Gastrocnemius medialis (tissue), 4 donors: Measurements from ENCODE around the gene DLX5. TPM values are rescaled to one million over a fixed set of nuclear protein-coding genes. Genes with fewer than 3 reads are reported as not detected.

Experiments
- ATAC-seq, 2 donors: fragments of 150-250 bp; one replicate each; pipeline ENCODE4 v1.9.1; 2016
- DNase-seq, 2 donors: peaks; one replicate each; pipeline ENCODE4 v3.0.0-alpha.2; 2019
- H3K27ac ChIP-seq, 4 donors: fragments of 200-600 bp; sonication (generic); 1 replicate in 1 of 4; 2 replicates in 3 of 4; pipeline ENCODE4 v1.5.1; 2016 to 2018; ENCODE audit warnings: mild to moderate bottlenecking in 2 of 4, moderate library complexity in 1 of 4
- H3K27me3 ChIP-seq, 3 donors: fragments of 200-600 bp; sonication (generic) in 2 of 3; 1 replicate in 1 of 3; 2 replicates in 2 of 3; pipeline versions ENCODE4 v1.5.1 to v1.6.0; 2016 to 2019; ENCODE audit warnings: mild to moderate bottlenecking in 1 of 3, moderate library complexity in 1 of 3
- H3K36me3 ChIP-seq, 2 donors: fragments of 200-600 bp; sonication (generic) in 1 of 2; one replicate each; pipeline ENCODE4 v1.5.1; 2017 to 2018
- H3K4me1 ChIP-seq, 2 donors: fragments of 200-600 bp; sonication (generic) in 1 of 2; one replicate each; pipeline ENCODE4 v1.5.1; 2016 to 2017; ENCODE audit warnings: mild to moderate bottlenecking in 2 of 2
- H3K4me3 ChIP-seq, 4 donors: fragments of 200-600 bp; sonication (generic) in 3 of 4; 1 replicate in 1 of 4; 2 replicates in 3 of 4; pipeline ENCODE4 v1.5.1; 2016 to 2019; ENCODE audit warnings: mild to moderate bottlenecking in 2 of 4
- H3K9me3 ChIP-seq, 3 donors: fragments of 200-600 bp; sonication (generic) in 2 of 3; 1 replicate in 1 of 3; 2 replicates in 2 of 3; pipeline ENCODE4 v1.5.1; 2016 to 2019
- CTCF ChIP-seq, 5 experiments: fragments of 450-650 bp in 3 of 5; fragments of 200-600 bp in 2 of 5; sonication (generic) in 2 of 5; IDR thresholded peaks in 4 of 5; conservative IDR thresholded peaks in 1 of 5; 1 replicate in 4 of 5; 2 replicates in 1 of 5; pipeline ENCODE4 v1.5.1; 2016 to 2019; ENCODE audit warnings: antibody characterized with exemption in 5 of 5, mild to moderate bottlenecking in 3 of 5, moderate library complexity in 3 of 5
- POLR2A ChIP-seq, 2 donors: fragments of 450-650 bp; IDR thresholded peaks; one replicate each; pipeline ENCODE4 v1.6.1; 2017; ENCODE audit warnings: antibody characterized with exemption in 2 of 2, mild to moderate bottlenecking in 2 of 2, moderate library complexity in 2 of 2
- in situ Hi-C, 4 donors: fragments of 200-750 bp; cut with MboI; loops; one replicate each; pipeline versions ENCODE4 v1.15.0 to v1.8.0; 2017; ENCODE audit warnings: low sequenced_read_pairs in 4 of 4
- intact Hi-C: fragments of 100-400 bp; cut with DNase I; formaldehyde crosslinking; loops from one replicate; pipeline ENCODE4 v1.15.1; 2023; ENCODE audit warnings: low total_unique reads
- total RNA-seq, 4 donors: library from RNA; depleted of rRNA; stranded (reverse); fragments of >200 nt; gene quantifications; one replicate each; pipeline versions ENCODE4 v1.1.0 to v1.2.3, GENCODE V29; 2016

The DLX5 gene
- total RNA-seq, 4 donors from 2014 or later: 0.41 TPM; not detected in 3

GRCh38 chr7:97008275-97008917 lies 16.2 kb downstream of the DLX5 start:
- Histone ChIP-seq H3K4me3 (no peak overlapping the region), H3K36me3 (no peaks in the 10 kb centered on the region), H3K27ac (no peak overlapping the region), H3K4me1 (peaks cover 7 to 9% of the 10 kb centered on the region in 2 donors), H3K9me3 (no peaks in the 10 kb centered on the region), H3K27me3 (peaks cover 86 to 97% (median 93%) of the 10 kb centered on the region in 3 donors)
- ATAC-seq (no peak), DNase-seq (no peak)
- in situ Hi-C loops (no loop called here), intact Hi-C loops (no loop called here)
- no peak for TF ChIP-seq CTCF (IDR thresholded peaks at IDR 0.05 in 4 of 5, conservative IDR thresholded peaks at IDR 0.05 in 1 of 5)
- no peak for TF ChIP-seq POLR2A (IDR thresholded peaks at IDR 0.05)

GRCh38 chr7:97007583-97007861 lies 17.1 kb downstream of the DLX5 start:
- intact Hi-C loops (no loop called here), in situ Hi-C loops (no loop called here)
- Histone ChIP-seq H3K4me1 (peaks cover 7 to 9% of the 10 kb centered on the region in 2 donors), H3K9me3 (no peaks in the 10 kb centered on the region), H3K4me3 (no peak overlapping the region), H3K36me3 (no peaks in the 10 kb centered on the region), H3K27me3 (peaks cover 88 to 97% (median 93%) of the 10 kb centered on the region in 3 donors), H3K27ac (no peak overlapping the region)
- no peak for DNase-seq
- ATAC-seq: no peak
- TF ChIP-seq CTCF (IDR thresholded peaks at IDR 0.05 in 4 of 5, conservative IDR thresholded peaks at IDR 0.05 in 1 of 5): no peak
- TF ChIP-seq POLR2A (IDR thresholded peaks at IDR 0.05): no peak

GRCh38 chr7:97006816-97007582 lies 17.6 kb downstream of the DLX5 start:
- TF ChIP-seq CTCF (IDR thresholded peaks at IDR 0.05 in 4 of 5, conservative IDR thresholded peaks at IDR 0.05 in 1 of 5) (no peak), POLR2A (IDR thresholded peaks at IDR 0.05) (no peak)
- intact Hi-C loops: no loop called here
- no peaks in the 10 kb centered on the region for H3K36me3 ChIP-seq
- no peak for ATAC-seq
- DNase-seq: no peak
- H3K4me3 ChIP-seq: peak overlapping the region in 1 of 4 donors; percentile 22
- H3K27ac ChIP-seq: no peak overlapping the region
- H3K27me3 ChIP-seq: peaks cover 88 to 97% (median 93%) of the 10 kb centered on the region in 3 donors
- in situ Hi-C loops: no loop called here
- H3K9me3 ChIP-seq: no peaks in the 10 kb centered on the region
- peaks cover 7 to 9% of the 10 kb centered on the region in 2 donors for H3K4me1 ChIP-seq

- Histone ChIP-seq H3K27ac (no peak overlapping the region), H3K36me3 (no peaks in the 10 kb centered on the region), H3K9me3 (no peaks in the 10 kb centered on the region), H3K27me3 (peaks cover 88 to 97% (median 93%) of the 10 kb centered on the region in 3 donors), H3K4me1 (peaks cover 7 to 9% of the 10 kb centered on the region in 2 donors), H3K4me3 (peak overlapping the region; percentile 24 to 52 (median 32))
- no peak for DNase-seq
- in situ Hi-C loops (no loop called here), intact Hi-C loops (no loop called here)
- TF ChIP-seq POLR2A (IDR thresholded peaks at IDR 0.05): no peak
- no peak for TF ChIP-seq CTCF (IDR thresholded peaks at IDR 0.05 in 4 of 5, conservative IDR thresholded peaks at IDR 0.05 in 1 of 5)
- no peak for ATAC-seq
Measured at GRCh38 chr7:97006055-97006815, 18.4 kb downstream of the DLX5 start.
